Astrocyte (in vitro differentiated cells and primary cell): ENCODE measurements around the gene C2CD2.

Experiments
- EZH2 ChIP-seq: IDR thresholded peaks from 2 replicates; pipeline ENCODE4 v1.6.1; 2012; ENCODE audit warnings: mild to moderate bottlenecking, low read length, inconsistent platforms; ENCODE audit not compliant: insufficient read depth
- TF ChIP-seq, protein P1 (sequence below): IDR thresholded peaks from 2 replicates; pipeline ENCODE4 v1.5.1; 2011; ENCODE audit warnings: low read depth, mild to moderate bottlenecking, inconsistent platforms, low read length, moderate library complexity; ENCODE audit not compliant: insufficient read depth

DNA sequence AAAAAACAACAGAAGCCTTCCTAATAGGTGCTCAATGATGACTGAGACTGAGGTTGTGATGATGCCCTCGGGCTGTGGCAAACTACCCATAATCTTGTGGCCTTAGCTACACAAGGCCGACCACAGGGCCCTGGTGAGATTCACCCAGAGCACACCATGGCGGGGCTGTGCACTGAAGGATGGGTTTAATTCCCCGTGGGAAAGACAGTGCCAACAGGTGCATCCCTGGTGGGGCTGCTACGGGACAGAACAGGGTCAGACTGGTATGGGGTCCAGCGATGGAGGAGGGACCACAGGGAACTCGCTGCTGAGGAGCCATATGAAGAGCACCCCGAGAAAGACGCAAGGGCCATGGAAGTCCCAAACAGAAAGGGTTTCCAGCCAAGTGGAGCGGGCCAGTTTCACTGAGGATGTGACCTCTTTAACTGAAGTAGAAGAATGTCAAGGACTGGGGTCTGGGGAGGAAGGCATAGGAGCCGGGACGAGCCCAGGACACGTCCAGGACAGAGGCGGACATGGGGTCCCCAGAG lies 96.0 kb downstream of the C2CD2 start:
- TF ChIP-seq, protein P1, sequence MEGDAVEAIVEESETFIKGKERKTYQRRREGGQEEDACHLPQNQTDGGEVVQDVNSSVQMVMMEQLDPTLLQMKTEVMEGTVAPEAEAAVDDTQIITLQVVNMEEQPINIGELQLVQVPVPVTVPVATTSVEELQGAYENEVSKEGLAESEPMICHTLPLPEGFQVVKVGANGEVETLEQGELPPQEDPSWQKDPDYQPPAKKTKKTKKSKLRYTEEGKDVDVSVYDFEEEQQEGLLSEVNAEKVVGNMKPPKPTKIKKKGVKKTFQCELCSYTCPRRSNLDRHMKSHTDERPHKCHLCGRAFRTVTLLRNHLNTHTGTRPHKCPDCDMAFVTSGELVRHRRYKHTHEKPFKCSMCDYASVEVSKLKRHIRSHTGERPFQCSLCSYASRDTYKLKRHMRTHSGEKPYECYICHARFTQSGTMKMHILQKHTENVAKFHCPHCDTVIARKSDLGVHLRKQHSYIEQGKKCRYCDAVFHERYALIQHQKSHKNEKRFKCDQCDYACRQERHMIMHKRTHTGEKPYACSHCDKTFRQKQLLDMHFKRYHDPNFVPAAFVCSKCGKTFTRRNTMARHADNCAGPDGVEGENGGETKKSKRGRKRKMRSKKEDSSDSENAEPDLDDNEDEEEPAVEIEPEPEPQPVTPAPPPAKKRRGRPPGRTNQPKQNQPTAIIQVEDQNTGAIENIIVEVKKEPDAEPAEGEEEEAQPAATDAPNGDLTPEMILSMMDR, result no peak
- no peak for TF ChIP-seq EZH2
